HepG2 (cell line): ENCODE results near the gene IGF1. TPM values are rescaled to one million over a fixed set of nuclear protein-coding genes. Genes with fewer than 3 reads are reported as not detected.

Source experiments
- ATAD3A ChIP-seq: sonication (generic); formaldehyde crosslinking; IDR thresholded peaks from 2 replicates; pipeline ENCODE4 v1.4.0; 2020; ENCODE audit warnings: missing genetic modification reagents
- HES4 ChIP-seq: sonication (generic); formaldehyde crosslinking; IDR thresholded peaks from 2 replicates; pipeline ENCODE4 v1.9.0; 2021; ENCODE audit warnings: mild to moderate bottlenecking, missing genetic modification reagents, borderline replicate concordance
- MAZ ChIP-seq, 2 experiments: sonication (generic) in 1 of 2; formaldehyde crosslinking in 1 of 2; IDR thresholded peaks; 2 replicates each; pipeline versions ENCODE4 v1.5.0 to v1.6.1; 2012 to 2020; ENCODE audit warnings: low read depth in 2 of 2, mild to moderate bottlenecking in 2 of 2, borderline replicate concordance in 1 of 2, improper control_type of control experiment in 1 of 2, low read length in 1 of 2, missing genetic modification reagents in 1 of 2, moderate library complexity in 1 of 2
- SMAD3 ChIP-seq: sonication (generic); formaldehyde crosslinking; IDR thresholded peaks from 2 replicates; pipeline ENCODE4 v1.4.0; 2020; ENCODE audit warnings: missing genetic modification reagents
- ZBTB37 ChIP-seq: sonication (generic); formaldehyde crosslinking; IDR thresholded peaks from 2 replicates; pipeline ENCODE4 v1.4.0; 2020; ENCODE audit warnings: mild to moderate bottlenecking, missing genetic modification reagents
- ZFP1 ChIP-seq: IDR thresholded peaks from 2 replicates; pipeline ENCODE4 v1.6.1; 2016
- ZFP91 ChIP-seq: sonication (generic); formaldehyde crosslinking; IDR thresholded peaks from 2 replicates; pipeline ENCODE4 v1.9.0; 2022; ENCODE audit warnings: missing genetic modification reagents, mild to moderate bottlenecking, borderline replicate concordance
- ZNF34 ChIP-seq: sonication (generic); formaldehyde crosslinking; IDR thresholded peaks from 2 replicates; pipeline ENCODE4 v1.4.0; 2020; ENCODE audit warnings: mild to moderate bottlenecking, missing genetic modification reagents, borderline replicate concordance
- ZNF775 ChIP-seq: sonication (generic); formaldehyde crosslinking; IDR thresholded peaks from 2 replicates; pipeline ENCODE4 v1.4.0; 2020; ENCODE audit warnings: missing genetic modification reagents, mild to moderate bottlenecking, moderate library complexity, borderline replicate concordance
- polyA plus RNA-seq, 8 experiments: library from polyadenylated mRNA; depleted of rRNA in 3 of 8; stranded (reverse) in 7 of 8; unstranded in 1 of 8; fragments of >200 nt; fragmentation: Illumina TruSeq in 4 of 8; extraction: Trizol in 4 of 8; gene quantifications; 2 replicates each; pipeline versions ENCODE4 v1.2.1 to v1.2.3, GENCODE V29; 2011 to 2016; ENCODE audit warnings: low read depth in 4 of 8, missing spikeins in 1 of 8, mixed read lengths in 1 of 8; ENCODE audit not compliant: insufficient read depth in 1 of 8
- total RNA-seq, 5 experiments: library from RNA; depleted of rRNA; stranded (reverse); fragments of >200 nt; fragmentation: Illumina TruSeq; extraction: Trizol; gene quantifications; 2 replicates each; pipeline ENCODE4 v1.2.3, GENCODE V29; 2016; ENCODE audit warnings: low read depth in 1 of 5
- TF ChIP-seq, protein P1 (sequence below): sonication (generic); formaldehyde crosslinking; IDR thresholded peaks from 2 replicates; pipeline ENCODE4 v1.4.0; 2020; ENCODE audit warnings: missing genetic modification reagents; ENCODE audit errors: not compliant biosample characterization
- TF ChIP-seq, protein P2 (sequence below): IDR thresholded peaks from 2 replicates; pipeline ENCODE4 v1.6.1; 2016; ENCODE audit warnings: low read depth, missing genetic modification reagents, missing compliant biosample characterization

IGF1 gene
- total and polyA plus RNA-seq, 2 of the 13 experiments (the other 11 are each of a cell fraction or from before 2014, with no cell fraction given) = not detected

DNA sequence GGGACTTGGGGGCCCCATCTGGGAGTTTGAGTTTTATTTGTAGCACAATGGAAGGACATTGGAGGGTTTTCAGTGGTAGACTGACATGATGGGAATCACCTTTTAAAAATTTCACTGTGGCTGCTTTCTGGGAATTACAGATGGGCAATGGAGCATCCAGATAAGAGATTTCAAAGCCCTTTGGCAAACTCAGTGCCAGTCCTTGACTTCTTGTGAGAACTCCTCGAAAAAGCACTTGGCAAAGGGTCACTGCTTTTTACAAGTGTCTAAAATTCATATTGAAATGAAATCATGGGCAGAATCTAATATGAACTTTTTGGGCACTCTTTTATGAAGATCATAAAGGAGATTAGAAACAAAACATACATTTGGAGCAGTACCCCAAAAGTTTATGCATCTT is 34.3 kb upstream of the IGF1 start (continued):
- no peak for TF ChIP-seq ZBTB37 (CRISPR knock-in tag)
- no peak for TF ChIP-seq ZFP1 (CRISPR knock-in tag)
- TF ChIP-seq ZNF775 (CRISPR knock-in tag) = no peak
- TF ChIP-seq ZFP91 (CRISPR knock-in tag) = no peak
- no peak for TF ChIP-seq MAZ (IDR thresholded peaks at IDR 0.05; ENCODE audit: borderline replicate concordance, low read depth, low read length)
- no peak for TF ChIP-seq MAZ (CRISPR knock-in tag; IDR thresholded peaks at IDR 0.05; ENCODE audit: low read depth)
- no peak for TF ChIP-seq SMAD3 (CRISPR knock-in tag)
- TF ChIP-seq, protein P1, sequence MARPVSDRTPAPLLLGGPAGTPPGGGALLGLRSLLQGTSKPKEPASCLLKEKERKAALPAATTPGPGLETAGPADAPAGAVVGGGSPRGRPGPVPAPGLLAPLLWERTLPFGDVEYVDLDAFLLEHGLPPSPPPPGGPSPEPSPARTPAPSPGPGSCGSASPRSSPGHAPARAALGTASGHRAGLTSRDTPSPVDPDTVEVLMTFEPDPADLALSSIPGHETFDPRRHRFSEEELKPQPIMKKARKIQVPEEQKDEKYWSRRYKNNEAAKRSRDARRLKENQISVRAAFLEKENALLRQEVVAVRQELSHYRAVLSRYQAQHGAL (CRISPR knock-in tag) = no peak
- TF ChIP-seq, protein P2, sequence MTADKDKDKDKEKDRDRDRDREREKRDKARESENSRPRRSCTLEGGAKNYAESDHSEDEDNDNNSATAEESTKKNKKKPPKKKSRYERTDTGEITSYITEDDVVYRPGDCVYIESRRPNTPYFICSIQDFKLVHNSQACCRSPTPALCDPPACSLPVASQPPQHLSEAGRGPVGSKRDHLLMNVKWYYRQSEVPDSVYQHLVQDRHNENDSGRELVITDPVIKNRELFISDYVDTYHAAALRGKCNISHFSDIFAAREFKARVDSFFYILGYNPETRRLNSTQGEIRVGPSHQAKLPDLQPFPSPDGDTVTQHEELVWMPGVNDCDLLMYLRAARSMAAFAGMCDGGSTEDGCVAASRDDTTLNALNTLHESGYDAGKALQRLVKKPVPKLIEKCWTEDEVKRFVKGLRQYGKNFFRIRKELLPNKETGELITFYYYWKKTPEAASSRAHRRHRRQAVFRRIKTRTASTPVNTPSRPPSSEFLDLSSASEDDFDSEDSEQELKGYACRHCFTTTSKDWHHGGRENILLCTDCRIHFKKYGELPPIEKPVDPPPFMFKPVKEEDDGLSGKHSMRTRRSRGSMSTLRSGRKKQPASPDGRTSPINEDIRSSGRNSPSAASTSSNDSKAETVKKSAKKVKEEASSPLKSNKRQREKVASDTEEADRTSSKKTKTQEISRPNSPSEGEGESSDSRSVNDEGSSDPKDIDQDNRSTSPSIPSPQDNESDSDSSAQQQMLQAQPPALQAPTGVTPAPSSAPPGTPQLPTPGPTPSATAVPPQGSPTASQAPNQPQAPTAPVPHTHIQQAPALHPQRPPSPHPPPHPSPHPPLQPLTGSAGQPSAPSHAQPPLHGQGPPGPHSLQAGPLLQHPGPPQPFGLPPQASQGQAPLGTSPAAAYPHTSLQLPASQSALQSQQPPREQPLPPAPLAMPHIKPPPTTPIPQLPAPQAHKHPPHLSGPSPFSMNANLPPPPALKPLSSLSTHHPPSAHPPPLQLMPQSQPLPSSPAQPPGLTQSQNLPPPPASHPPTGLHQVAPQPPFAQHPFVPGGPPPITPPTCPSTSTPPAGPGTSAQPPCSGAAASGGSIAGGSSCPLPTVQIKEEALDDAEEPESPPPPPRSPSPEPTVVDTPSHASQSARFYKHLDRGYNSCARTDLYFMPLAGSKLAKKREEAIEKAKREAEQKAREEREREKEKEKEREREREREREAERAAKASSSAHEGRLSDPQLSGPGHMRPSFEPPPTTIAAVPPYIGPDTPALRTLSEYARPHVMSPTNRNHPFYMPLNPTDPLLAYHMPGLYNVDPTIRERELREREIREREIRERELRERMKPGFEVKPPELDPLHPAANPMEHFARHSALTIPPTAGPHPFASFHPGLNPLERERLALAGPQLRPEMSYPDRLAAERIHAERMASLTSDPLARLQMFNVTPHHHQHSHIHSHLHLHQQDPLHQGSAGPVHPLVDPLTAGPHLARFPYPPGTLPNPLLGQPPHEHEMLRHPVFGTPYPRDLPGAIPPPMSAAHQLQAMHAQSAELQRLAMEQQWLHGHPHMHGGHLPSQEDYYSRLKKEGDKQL (CRISPR knock-in tag) = no peak
- TF ChIP-seq ATAD3A (CRISPR knock-in tag) = no peak
- TF ChIP-seq HES4 = no peak
- TF ChIP-seq ZNF34 = no peak
